ENCODE measurements around the gene SPOCK3. TPM values are rescaled to one million over a fixed set of nuclear protein-coding genes. Genes with fewer than 3 reads are reported as not detected.
"Not testable (repeated sequence)": the region's sequence is repeated elsewhere in the genome, so short reads cannot be mapped to it uniquely, and the experiment has no call there.

SPOCK3 gene
- total RNA-seq, 1 donor from 2014 or later = not detected

GRCh38 chr4:166733686-166734085 is 500.6 kb downstream of the SPOCK3 start:
- DNase-seq (ENCODE audit: low spot score) = no peak
- intact Hi-C loops (cut with DNase I) = no loop called here

DNA sequence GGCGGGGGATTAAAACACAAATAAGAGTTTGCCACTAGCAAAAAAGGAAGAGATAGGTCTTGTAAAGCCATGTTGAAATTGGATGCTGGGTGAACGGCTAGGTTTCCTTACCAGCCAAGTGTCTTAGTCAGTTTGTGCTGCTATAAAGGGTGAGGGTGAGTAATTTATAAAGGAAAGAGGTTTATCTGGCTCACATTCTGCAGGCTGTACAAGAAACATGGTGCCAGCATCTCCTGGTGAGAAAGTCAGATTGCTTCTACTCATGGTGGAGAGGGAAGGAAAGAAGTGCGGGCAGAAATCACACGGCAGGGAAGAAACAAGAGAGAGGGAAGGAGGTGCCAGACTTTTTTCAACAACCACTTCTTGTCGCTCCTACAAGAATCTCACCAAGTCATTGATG is 507.5 kb downstream of the SPOCK3 start:
- intact Hi-C loops (cut with DNase I) = no loop called here
- DNase-seq (ENCODE audit: low spot score) = no peak

GRCh38 chr4:166724369-166724768 is 509.9 kb downstream of the SPOCK3 start:
- no peak for DNase-seq (ENCODE audit: low spot score)
- intact Hi-C loops (cut with DNase I) = no loop called here

GRCh38 chr4:166723532-166724140 is 510.7 kb downstream of the SPOCK3 start:
- no peak for DNase-seq (ENCODE audit: low spot score)
- intact Hi-C loops (cut with DNase I) = no loop called here

DNA sequence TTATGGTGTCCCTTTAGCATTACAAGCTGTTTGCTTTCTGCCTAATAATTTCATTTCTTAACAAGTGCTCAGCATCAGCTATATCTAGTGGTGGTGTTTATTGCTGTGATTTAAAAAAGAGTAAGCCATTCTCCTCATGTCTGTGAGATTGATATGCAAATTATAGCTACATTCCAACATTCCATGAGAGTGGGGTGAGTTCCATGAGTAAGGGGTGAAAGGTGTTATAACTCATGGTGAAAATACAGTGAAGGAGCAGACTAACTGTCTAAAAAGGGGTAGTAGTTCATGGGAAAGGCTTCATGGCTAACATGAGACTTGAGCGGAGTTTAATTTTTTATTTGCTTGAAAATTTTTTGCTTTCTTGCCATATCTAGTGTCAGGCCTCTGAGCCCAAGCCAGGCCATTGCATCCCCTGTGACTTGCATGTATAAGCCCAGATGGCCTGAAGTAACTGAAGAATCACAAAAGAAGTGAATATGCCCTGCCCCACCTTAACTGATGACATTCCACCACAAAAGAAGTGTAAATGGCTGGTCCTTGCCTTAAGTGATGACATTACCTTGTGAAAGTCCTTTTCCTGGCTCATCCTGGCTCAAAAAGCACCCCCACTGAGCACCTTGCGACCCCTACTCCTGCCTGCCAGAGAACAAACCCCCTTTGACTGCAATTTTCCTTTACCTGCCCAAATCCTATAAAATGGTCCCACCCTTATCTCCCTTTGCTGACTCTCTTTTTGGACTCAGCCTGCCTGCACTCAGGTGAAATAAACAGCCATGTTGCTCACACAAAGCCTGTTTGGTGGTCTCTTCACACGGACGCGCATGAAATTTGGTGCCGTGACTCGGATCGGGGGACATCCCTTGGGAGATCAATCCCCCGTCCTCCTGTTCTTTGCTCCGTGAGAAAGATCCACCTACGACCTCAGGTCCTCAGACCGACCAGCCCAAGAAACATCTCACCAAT is 518.3 kb downstream of the SPOCK3 start:
- intact Hi-C loops (cut with DNase I); DNase-seq (ENCODE audit: low spot score): not testable (repeated sequence)

- intact Hi-C loops (cut with DNase I) = no loop called here
- no peak for DNase-seq (ENCODE audit: low spot score)
Measured at GRCh38 chr4:166700592-166700991, 533.7 kb downstream of the SPOCK3 start.

- DNase-seq (ENCODE audit: low spot score) = no peak
- intact Hi-C loops (cut with DNase I) = no loop called here
Measured at GRCh38 chr4:166688835-166689234, 545.5 kb downstream of the SPOCK3 start.

DNA sequence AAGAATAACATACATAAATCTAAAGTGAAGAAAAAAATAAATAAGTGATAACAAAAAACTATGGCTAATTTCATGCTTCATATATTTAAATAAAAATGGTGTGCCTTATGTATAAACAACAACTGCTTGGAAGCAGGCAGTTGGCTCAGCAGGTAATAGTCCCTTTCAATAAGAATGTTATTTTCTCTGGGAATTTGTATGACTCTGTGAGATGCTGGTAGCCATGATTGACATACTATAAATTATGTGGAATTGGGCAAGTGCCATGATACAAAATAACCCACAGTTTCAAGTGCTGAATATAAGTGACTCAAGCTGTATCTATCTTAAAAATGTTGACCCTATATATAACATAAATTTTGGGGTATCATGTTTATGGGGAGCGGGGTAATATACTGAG is 546.5 kb downstream of the SPOCK3 start:
- intact Hi-C loops (cut with DNase I) = no loop called here
- no peak for DNase-seq (ENCODE audit: low spot score)
